Left lung (tissue), 10 donors: ENCODE results near the gene DMD. TPM values are rescaled to one million over a fixed set of nuclear protein-coding genes. Genes with fewer than 3 reads are reported as not detected.

Source experiments
- ATAC-seq: fragments of 200-7000 bp; cut with Tn5 transposase; one replicate; pipeline ENCODE4 v1.9.1; 2020; ENCODE audit warnings: moderate library complexity
- DNase-seq, 4 donors: peaks; one replicate each; pipeline ENCODE4 v3.0.0-alpha.2; 2013 to 2020
- H3K27ac ChIP-seq, 2 donors: fragments of 200-600 bp; sonication (generic) in 1 of 2; one replicate each; pipeline versions ENCODE4 v1.5.0 to v1.8.0; 2020 to 2021
- H3K27me3 ChIP-seq, 2 donors: fragments of 200-600 bp; sonication (generic) in 1 of 2; one replicate each; pipeline versions ENCODE4 v1.5.0 to v1.8.0; 2020 to 2021
- H3K36me3 ChIP-seq, 2 donors: fragments of 200-600 bp; sonication (generic) in 1 of 2; one replicate each; pipeline versions ENCODE4 v1.5.0 to v1.8.0; 2020 to 2021
- H3K4me1 ChIP-seq, 2 donors: fragments of 200-600 bp; one replicate each; pipeline ENCODE4 v1.8.0; 2021
- H3K4me3 ChIP-seq, 2 donors: fragments of 200-600 bp; sonication (generic) in 1 of 2; one replicate each; pipeline versions ENCODE4 v1.5.0 to v1.8.0; 2020 to 2021; ENCODE audit warnings: mild to moderate bottlenecking in 1 of 2
- H3K9me3 ChIP-seq, 2 donors: fragments of 200-600 bp; sonication (generic) in 1 of 2; one replicate each; pipeline versions ENCODE4 v1.5.0 to v1.8.0; 2020 to 2021
- CTCF ChIP-seq, 2 donors: fragments of 200-600 bp; sonication (generic) in 1 of 2; IDR thresholded peaks; one replicate each; pipeline versions ENCODE4 v1.5.0 to v1.8.0; 2021; ENCODE audit warnings: antibody characterized with exemption in 2 of 2
- intact Hi-C, 2 donors: fragments of 100-400 bp; cut with DNase I; formaldehyde crosslinking; loops; one replicate each; pipeline versions ENCODE4 v1.11.2 to v1.14.2; 2022
- polyA plus RNA-seq, 6 donors: library from polyadenylated mRNA; unstranded; fragments of 120-200 nt; gene quantifications; one replicate each; pipeline ENCODE4 v1.2.1, GENCODE V29; 2013; ENCODE audit not compliant: insufficient read length in 6 of 6
- total RNA-seq, 2 donors: library from RNA; stranded (reverse); fragmentation: NEBNext Ultra II Directional; extraction: Animal tissue kit (Norgen Biotek cat#: 25700); gene quantifications; one replicate each; pipeline ENCODE4 v1.2.1, GENCODE V29; 2021
- donor health status: DM: no; HTN: yes; CAD: no.
- donor health status: DM: no; HTN: no; CAD: no.

The DMD gene
- total and polyA plus RNA-seq, 8 donors = 16.6 to 68.8 (median 54.0) TPM

GRCh38 chrX:32041181-32041580 is 1170.2 kb downstream of the DMD start:
- Histone ChIP-seq H3K9me3 (no peaks in the 10 kb centered on the region), H3K36me3 (no peaks in the 10 kb centered on the region), H3K4me1 (no peaks in the 10 kb centered on the region), H3K27me3 (no peaks in the 10 kb centered on the region), H3K27ac (no peak overlapping the region), H3K4me3 (no peak overlapping the region)
- no peak for DNase-seq
- ATAC-seq = no peak
- intact Hi-C loops = no loop called here
- no peak for TF ChIP-seq CTCF (IDR thresholded peaks at IDR 0.05)

- ATAC-seq (no peak), DNase-seq (no peak)
- Histone ChIP-seq H3K27me3 (no peaks in the 10 kb centered on the region), H3K4me3 (no peak overlapping the region), H3K4me1 (no peaks in the 10 kb centered on the region), H3K9me3 (no peaks in the 10 kb centered on the region), H3K27ac (no peak overlapping the region), H3K36me3 (no peaks in the 10 kb centered on the region)
- intact Hi-C loops = no loop called here
- no peak for TF ChIP-seq CTCF (IDR thresholded peaks at IDR 0.05)
Measured at GRCh38 chrX:32026772-32027171, 1184.6 kb downstream of the DMD start.

- intact Hi-C loops = no loop called here
- Histone ChIP-seq H3K4me3 (no peak overlapping the region), H3K27me3 (no peaks in the 10 kb centered on the region), H3K27ac (no peak overlapping the region), H3K9me3 (no peaks in the 10 kb centered on the region), H3K4me1 (no peaks in the 10 kb centered on the region), H3K36me3 (no peaks in the 10 kb centered on the region)
- DNase-seq = no peak
- no peak for TF ChIP-seq CTCF (IDR thresholded peaks at IDR 0.05)
- ATAC-seq = no peak
Measured at GRCh38 chrX:32024072-32024471, 1187.3 kb downstream of the DMD start.

- ATAC-seq (no peak), DNase-seq (no peak)
- intact Hi-C loops = no loop called here
- no peaks in the 10 kb centered on the region for H3K36me3 ChIP-seq
- no peaks in the 10 kb centered on the region for H3K4me1 ChIP-seq
- no peaks in the 10 kb centered on the region for H3K27me3 ChIP-seq
- no peak overlapping the region for H3K27ac ChIP-seq
- H3K4me3 ChIP-seq = no peak overlapping the region
- TF ChIP-seq CTCF (IDR thresholded peaks at IDR 0.05) = no peak
- H3K9me3 ChIP-seq = no peaks in the 10 kb centered on the region
Measured at GRCh38 chrX:32016195-32016594, 1195.2 kb downstream of the DMD start.

- no peak overlapping the region for H3K4me3 ChIP-seq
- no peaks in the 10 kb centered on the region for H3K4me1 ChIP-seq
- no peak overlapping the region for H3K27ac ChIP-seq
- ATAC-seq (no peak), DNase-seq (no peak)
- intact Hi-C loops = no loop called here
- H3K27me3 ChIP-seq = no peaks in the 10 kb centered on the region
- no peaks in the 10 kb centered on the region for H3K9me3 ChIP-seq
- TF ChIP-seq CTCF (IDR thresholded peaks at IDR 0.05) = no peak
- H3K36me3 ChIP-seq = no peaks in the 10 kb centered on the region
Measured at GRCh38 chrX:32010948-32011347, 1200.4 kb downstream of the DMD start.
